GM12865 (cell line): ENCODE measurements around the gene EEF1AKMT4.

Experiments
- DNase-seq: peaks from one replicate; pipeline ENCODE4 v3.0.0; 2010; ENCODE audit warnings: low read depth
- H3K4me3 ChIP-seq: 2 replicates; pipeline ENCODE4 v1.5.1; 2011; ENCODE audit warnings: mild to moderate bottlenecking, low read depth, low read length, control low read depth
- TF ChIP-seq, protein P1 (sequence below): IDR thresholded peaks from 2 replicates; pipeline ENCODE4 v1.5.1; 2011; ENCODE audit warnings: low read length, control low read depth, low read depth, inconsistent platforms; ENCODE audit not compliant: insufficient read depth; ENCODE audit errors: missing control alignments

EEF1AKMT4 gene

DNA sequence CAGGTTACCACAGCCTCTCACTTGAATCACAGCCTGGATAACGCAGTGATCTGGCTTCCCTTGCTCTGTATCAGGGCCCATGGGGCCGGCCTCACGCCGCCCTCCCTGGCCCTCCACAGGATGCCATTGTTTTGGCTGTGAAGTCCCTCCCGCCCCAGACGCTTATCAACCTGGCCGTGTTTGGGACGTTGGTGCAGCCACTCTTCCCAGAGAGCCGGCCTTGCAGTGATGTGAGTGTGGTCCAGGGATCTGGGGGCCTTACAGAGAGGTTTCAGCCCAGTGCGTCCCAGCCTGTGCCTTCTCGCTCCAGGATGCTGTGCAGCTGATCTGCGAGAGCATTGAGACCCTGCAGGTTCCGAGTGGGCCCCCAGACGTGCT, 13.4 kb upstream of the EEF1AKMT4 start:
- DNase-seq = no peak
- H3K4me3 ChIP-seq = no peak overlapping the region
- TF ChIP-seq, protein P1, sequence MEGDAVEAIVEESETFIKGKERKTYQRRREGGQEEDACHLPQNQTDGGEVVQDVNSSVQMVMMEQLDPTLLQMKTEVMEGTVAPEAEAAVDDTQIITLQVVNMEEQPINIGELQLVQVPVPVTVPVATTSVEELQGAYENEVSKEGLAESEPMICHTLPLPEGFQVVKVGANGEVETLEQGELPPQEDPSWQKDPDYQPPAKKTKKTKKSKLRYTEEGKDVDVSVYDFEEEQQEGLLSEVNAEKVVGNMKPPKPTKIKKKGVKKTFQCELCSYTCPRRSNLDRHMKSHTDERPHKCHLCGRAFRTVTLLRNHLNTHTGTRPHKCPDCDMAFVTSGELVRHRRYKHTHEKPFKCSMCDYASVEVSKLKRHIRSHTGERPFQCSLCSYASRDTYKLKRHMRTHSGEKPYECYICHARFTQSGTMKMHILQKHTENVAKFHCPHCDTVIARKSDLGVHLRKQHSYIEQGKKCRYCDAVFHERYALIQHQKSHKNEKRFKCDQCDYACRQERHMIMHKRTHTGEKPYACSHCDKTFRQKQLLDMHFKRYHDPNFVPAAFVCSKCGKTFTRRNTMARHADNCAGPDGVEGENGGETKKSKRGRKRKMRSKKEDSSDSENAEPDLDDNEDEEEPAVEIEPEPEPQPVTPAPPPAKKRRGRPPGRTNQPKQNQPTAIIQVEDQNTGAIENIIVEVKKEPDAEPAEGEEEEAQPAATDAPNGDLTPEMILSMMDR = no peak

DNA sequence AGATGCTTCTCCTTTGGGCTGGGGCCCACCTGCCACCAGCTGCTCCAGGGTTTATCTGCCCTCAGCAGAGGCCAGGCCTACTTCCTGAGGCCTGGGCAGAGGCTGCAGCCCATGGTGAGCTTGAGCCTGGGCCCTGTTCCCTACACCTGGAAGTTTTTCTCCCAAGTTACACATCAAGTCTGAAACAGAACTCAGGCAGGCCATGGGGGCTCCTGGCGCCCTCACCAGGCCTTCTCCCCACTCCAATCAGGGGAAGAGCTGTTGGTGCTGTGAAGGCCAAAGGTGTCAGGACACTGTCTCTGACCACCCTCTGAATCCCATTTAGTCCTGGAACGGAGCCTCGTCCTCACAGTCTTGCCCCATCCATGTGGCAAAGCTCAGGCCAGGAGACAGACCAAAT, 12.8 kb upstream of the EEF1AKMT4 start:
- no peak overlapping the region for H3K4me3 ChIP-seq
- DNase-seq = no peak
- TF ChIP-seq, protein P1 = no peak

DNA sequence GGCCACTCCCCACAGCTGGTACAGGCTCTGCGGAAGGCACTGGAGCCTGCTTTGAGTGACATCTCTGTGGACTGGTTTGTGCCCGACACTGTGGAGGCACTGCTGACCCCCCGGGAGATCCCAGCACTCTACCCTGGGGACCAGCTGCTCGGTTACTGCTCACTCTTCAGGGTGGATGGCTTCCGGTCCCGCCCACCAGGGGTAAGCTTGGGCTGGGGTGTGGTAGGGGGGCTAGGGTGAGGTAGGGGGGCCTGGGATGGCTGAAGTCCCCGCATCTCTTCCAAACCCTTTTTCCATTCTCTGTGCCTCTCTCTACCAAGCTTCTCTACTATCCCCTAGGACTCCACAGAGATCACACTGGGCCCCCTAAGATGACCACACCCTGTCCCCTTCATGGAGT, 12.3 kb upstream of the EEF1AKMT4 start:
- no peak for DNase-seq
- TF ChIP-seq, protein P1 = no peak
- H3K4me3 ChIP-seq = no peak overlapping the region

DNA sequence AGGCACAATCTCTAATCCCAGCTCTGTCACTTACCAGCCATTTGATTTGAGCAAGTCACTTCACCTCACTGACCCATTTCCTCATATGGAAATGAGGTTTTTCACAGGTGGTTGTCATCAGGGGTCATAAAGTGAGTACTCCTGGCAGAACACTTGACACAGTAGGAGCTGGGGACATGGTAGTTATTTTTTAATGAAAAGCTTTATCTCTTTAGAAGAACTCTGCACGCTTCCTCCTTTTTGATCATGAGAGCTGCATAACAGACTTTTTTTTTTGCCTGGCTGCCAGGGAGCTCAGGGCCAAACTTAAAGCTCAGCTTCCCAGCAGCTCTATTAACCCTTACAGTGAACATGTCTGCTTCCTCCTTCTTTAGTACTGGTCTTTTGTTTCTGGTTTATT, 11.7 kb upstream of the EEF1AKMT4 start:
- TF ChIP-seq, protein P1 = no peak
- no peak overlapping the region for H3K4me3 ChIP-seq
- DNase-seq = no peak

DNA sequence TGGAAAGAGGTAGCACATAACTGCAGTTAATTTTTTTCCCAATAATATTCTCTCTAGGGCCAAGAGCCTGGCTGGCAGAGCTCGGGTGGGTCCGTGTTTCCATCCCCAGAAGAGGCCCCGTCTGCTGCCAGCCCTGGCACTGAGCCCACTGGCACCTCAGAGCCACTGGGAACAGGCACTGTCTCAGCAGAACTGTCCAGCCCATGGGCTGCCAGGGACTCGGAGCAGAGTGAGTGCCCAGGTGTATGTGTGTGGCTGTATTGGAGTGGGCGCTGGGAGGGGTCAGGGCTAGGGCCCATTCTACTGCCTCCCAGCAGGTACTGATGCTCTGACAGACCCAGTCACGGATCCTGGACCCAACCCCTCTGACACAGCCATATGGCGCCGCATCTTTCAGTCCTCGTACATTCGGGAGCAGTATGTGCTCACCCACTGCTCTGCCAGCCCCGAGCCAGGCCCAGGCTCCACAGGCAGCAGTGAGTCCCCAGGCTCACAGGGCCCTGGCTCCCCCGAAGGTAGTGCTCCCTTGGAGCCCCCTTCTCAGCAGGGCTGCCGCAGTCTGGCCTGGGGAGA, 11.1 kb upstream of the EEF1AKMT4 start:
- TF ChIP-seq, protein P1 = no peak
- no peak overlapping the region for H3K4me3 ChIP-seq
- DNase-seq = no peak

DNA sequence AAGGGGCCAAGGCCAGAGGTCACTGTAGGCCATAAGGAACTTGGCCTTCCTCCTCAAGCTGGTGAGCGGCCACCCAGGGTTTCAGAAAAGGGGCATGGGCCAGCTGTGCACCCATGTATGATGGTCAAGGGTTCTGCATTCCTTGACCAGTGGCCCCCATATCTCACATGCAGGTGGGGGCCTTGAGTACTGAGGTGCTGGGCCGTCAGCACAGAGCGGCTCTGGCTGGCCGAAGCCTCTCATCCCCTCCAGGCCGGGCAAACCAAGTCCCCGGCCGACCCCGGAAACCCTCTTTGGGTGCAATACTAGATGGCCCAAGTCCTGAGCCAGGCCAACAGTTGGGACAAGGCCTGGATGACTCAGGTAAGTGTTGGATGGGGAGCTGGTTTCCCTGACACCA, 10.3 kb upstream of the EEF1AKMT4 start:
- no peak for DNase-seq
- no peak overlapping the region for H3K4me3 ChIP-seq
- TF ChIP-seq, protein P1 = no peak

DNA sequence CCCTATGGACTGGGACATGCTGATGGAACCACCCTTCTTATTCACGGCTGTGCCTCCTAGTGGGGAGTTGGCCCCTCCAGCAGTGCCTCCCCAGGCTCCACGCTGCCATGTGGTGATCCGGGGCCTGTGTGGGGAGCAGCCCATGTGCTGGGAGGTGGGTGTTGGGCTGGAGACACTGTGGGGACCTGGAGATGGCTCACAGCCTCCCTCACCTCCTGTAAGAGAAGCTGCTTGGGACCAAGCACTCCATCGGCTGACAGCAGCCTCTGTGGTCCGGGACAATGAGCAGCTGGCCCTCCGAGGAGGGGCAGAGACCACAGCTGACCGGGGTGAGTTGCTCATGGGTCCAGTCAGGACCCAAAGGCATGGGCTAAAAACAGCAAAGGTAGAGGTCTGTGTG, 9.8 kb upstream of the EEF1AKMT4 start:
- no peak overlapping the region for H3K4me3 ChIP-seq
- DNase-seq = no peak
- TF ChIP-seq, protein P1 = no peak
